NCI-H1417 treated with DMSO at 0.1 percent for 48 hours (cell line): Measurements from ENCODE around the gene NMRK1.

Experiments used
- DNase-seq: peaks from one replicate; lab custom pipeline; 2025; lab: John Stamatoyannopoulos, UW

The NMRK1 gene

DNA sequence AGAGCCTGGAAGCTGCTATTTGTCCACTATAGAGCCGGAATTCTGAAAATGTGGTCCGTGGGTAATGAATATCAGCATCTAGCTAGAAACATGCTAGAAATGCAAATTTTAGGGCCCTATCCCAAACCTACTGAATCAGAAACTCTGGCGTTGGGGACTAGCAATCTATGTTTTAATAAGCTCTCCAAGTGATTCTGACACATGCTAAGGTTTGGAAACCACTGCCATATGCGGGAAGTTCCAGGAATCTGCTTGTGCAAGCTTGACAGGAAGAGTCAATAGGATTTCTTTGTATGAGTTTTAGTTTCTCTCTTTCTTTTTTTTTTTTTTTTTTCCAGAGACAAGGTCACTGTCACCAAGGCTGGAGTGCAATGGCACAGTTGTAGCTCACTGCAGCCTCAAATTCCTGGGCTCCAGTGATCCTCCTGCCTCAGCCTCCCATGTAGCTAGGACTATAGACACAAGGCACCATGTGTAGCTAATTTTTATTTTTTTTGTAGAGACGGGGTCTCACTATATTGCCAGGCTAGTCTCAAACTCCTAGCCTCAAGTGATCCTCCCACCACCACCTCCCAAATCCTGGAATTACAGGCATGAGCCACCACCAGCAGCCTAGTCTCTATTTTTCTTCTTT, 33.5 kb downstream of the NMRK1 start:
- no peak for DNase-seq

- DNase-seq = no peak
Observed at GRCh38 chr9:75053869-75054268, 34.1 kb downstream of the NMRK1 start.

DNA sequence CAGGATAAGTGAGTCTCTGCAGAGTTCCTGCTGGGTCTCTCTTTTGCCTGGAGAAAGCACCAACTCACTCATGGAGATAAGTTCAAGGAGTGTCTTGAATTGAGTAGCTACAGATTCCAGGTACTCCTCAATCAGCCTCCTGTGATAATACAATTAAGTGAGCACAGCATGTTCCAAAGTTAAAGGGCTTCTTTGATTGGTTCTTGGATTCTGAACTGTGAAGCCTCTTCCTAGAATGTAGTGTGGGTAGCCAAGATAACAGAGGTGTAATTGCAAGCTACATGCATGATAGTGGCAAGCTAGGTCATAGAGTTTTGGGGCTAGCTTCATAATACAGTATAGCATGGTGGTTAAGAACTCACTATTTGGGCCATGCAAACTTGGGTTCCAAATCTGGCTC, 36.7 kb downstream of the NMRK1 start:
- no peak for DNase-seq

DNA sequence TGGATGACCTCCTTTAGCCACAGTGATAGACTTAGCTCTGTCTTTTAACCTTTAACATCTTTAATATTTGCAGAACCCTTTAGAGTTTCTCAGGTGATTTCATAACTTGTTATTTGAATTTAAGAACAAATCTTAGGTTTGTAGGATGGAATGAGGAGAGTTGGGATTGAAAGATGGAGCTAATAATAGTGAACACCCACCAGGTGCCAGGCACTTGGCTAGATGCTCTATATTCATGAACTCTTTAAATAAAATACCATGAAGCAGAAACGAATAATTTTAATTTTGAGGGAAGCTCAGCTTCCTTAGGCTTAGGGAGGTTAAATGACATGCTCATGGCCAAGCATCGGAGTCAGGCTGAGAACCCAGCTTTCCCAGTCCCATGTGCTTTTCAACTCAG, 40.4 kb downstream of the NMRK1 start:
- no peak for DNase-seq

- DNase-seq = no peak
Observed at GRCh38 chr9:75046725-75047345, 41.1 kb downstream of the NMRK1 start.

- DNase-seq = no peak
Observed at GRCh38 chr9:75041041-75041440, 46.9 kb downstream of the NMRK1 start.

- no peak for DNase-seq
Observed at GRCh38 chr9:75039801-75040200, 48.2 kb downstream of the NMRK1 start.

DNA sequence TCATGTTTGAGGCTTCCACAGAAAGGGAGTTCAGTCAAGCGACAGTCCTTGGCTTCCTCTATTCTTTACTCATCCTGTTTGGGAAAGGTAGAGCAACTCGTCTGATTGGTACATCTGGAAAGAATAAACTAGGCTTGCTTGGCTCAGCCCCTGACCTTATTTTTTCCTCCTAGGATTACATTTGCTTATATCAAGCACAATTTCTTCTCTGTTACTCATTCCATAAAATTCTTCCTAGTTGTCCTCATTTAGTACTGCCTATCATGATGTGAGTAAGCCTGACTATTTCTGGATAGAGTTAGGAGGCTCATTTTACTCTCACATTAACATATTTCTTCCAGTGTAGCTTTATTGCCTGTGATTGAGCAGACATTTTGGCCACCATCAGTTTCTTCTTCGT, 48.9 kb downstream of the NMRK1 start:
- no peak for DNase-seq

DNA sequence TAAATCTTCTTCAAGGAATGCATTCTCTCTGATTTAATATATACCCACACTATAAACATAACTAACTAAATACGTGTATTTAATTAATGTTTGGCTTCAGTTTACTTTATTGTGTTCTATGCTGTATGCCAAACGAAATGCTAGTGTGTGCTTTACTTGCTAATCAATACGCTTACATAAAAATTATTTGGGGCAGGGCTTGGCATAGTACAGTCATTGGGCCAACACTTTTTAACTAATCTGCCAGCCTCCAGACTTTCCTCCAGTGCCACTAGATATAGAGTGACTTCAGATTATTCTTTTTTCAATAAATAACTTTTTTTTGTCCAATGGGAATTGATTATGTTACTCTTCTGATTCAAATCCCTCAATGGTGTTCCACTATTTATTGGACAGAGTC, 51.2 kb downstream of the NMRK1 start:
- DNase-seq = no peak

DNA sequence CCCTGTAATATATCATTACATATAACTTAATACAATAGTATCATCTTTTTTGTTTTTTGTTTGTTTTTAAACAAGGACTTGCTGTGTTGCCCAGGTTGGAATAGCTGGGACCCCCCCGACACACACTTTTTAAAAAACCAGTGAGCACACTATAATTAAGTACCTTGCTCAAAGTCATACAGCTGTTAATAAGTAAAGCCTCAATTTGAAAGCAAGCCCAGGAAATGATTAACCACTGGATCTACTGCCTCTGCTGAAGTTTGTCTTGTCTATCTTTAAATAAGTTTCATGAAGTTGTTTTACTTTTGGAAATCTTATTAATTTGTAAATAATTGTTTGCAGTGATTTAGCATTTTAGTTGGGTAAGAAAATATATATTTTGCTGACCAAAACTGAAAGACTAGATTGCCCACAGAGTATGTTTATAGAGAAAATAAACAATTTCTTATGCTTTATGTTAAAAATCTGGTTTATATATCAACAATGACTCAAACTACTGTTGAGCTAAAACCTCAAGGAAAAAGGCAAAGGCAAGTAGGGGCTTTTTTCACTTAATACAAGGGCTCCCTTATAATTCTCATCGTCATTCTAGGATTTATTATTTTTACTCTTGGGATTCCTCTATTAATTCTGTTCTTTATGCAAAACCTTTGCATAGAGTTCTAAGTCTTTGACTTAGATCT, 54.0 kb downstream of the NMRK1 start:
- DNase-seq = no peak

- DNase-seq = no peak
Observed at GRCh38 chr9:75027187-75028107, 60.5 kb downstream of the NMRK1 start.

- DNase-seq = no peak
Observed at GRCh38 chr9:75023846-75024245, 64.1 kb downstream of the NMRK1 start.

DNA sequence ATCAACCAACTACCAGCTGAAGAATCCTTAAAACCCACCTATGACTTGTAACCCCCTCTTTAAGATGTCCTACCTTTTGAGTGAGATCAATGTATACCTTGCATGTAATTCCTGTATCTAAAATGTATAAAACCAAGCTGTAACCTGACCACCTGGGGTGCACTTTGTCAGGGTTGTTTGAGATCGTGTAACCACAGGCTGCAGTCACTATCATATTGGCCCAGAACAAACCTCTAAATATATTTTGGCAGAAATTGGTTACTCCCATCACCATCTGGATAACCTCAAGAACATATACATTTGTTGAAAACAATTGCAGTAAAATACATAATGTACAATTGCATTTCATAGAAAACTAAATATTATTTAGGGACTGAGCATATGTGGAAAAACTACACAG, 68.3 kb downstream of the NMRK1 start:
- DNase-seq = no peak

DNA sequence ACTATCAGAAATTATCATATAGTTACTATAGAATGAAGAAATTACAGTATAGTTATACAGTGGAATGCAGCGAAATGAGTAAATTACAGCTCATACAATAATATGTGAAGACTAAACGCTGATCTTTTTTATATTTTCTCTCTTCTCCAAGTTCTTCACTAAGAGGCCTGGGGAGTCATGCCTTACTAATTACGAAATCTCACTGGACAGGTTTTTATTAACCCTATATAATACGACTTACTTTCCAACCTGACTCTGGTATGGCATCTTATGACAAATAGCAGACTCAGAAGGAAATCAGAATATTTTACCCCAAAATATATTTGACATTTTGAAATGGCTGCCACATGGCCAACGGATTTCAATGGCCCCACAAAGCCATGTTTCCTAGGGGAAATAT, 68.9 kb downstream of the NMRK1 start:
- no peak for DNase-seq

DNA sequence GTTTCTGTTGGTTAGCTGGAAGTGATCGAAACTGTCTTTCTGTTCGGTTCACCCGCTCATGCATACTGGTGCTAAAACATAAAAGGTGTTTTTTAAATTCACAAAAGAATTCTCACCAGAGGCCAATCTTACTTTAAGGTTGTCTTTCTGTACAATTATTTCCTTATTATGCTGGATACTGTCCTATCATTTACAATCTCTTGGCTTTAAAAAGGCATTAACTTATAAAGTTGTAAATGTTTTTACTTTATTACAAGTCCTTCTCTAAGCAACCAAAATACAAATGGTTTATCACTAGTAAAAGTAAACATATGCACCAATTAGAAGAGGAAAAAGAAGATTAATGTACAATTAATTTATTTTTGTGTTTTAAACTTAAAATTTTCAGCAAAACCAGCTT, 70.6 kb downstream of the NMRK1 start:
- DNase-seq = no peak

- DNase-seq = no peak
Observed at GRCh38 chr9:75013735-75014134, 74.2 kb downstream of the NMRK1 start.
